Keratinocyte (primary cell): ENCODE results near the gene KCND2. TPM values are rescaled to one million over a fixed set of nuclear protein-coding genes. Genes with fewer than 3 reads are reported as not detected.

ENCODE experiments used
- DNase-seq: peaks from one replicate; pipeline ENCODE4 v3.0.0-alpha.2; 2011; ENCODE audit warnings: low read depth, missing footprints, low spot score
- FAIRE-seq: peaks from 2 replicates; lab custom pipeline; 2011; peaks lifted over from hg19 to GRCh38; lab: Jason Lieb, UNC
- H2AFZ ChIP-seq: 2 replicates; pipeline ENCODE4 v1.6.0; 2012; ENCODE audit warnings: low read length, control low read depth, inconsistent platforms; ENCODE audit not compliant: control insufficient read depth
- H3K27ac ChIP-seq: 2 replicates; pipeline ENCODE4 v1.5.1; 2011; ENCODE audit warnings: low read length; ENCODE audit not compliant: control insufficient read depth, insufficient read depth
- H3K27me3 ChIP-seq: 3 replicates; pipeline ENCODE4 v1.6.0; 2011; ENCODE audit warnings: low read length; ENCODE audit not compliant: control insufficient read depth, insufficient read depth; ENCODE audit errors: extremely low read depth
- H3K36me3 ChIP-seq, 2 experiments: 2 replicates in 1 of 2; 3 replicates in 1 of 2; pipeline ENCODE4 v1.5.1; 2011; ENCODE audit warnings: low read length in 2 of 2, mild to moderate bottlenecking in 1 of 2; ENCODE audit not compliant: control insufficient read depth in 2 of 2, insufficient read depth in 2 of 2; ENCODE audit errors: extremely low read depth in 1 of 2
- H3K4me1 ChIP-seq: 3 replicates; pipeline ENCODE4 v1.5.1; 2011; ENCODE audit warnings: low read length; ENCODE audit not compliant: control insufficient read depth, insufficient read depth; ENCODE audit errors: extremely low read depth
- H3K4me2 ChIP-seq: 3 replicates; pipeline ENCODE4 v1.6.0; 2011; ENCODE audit warnings: low read depth, low read length; ENCODE audit not compliant: control insufficient read depth, insufficient read depth; ENCODE audit errors: extremely low read depth
- H3K4me3 ChIP-seq, 3 experiments: fragments of 200-600 bp in 1 of 3; sonication (generic) in 1 of 3; 2 replicates in 2 of 3; 3 replicates in 1 of 3; pipeline ENCODE4 v1.5.1; 2011 to 2016; ENCODE audit warnings: low read length in 3 of 3, mild to moderate bottlenecking in 3 of 3, control low read depth in 2 of 3, inconsistent platforms in 1 of 3, low read depth in 1 of 3, mixed read lengths in 1 of 3, mixed run types in 1 of 3, moderate library complexity in 1 of 3; ENCODE audit not compliant: control insufficient read depth in 2 of 3, insufficient read depth in 2 of 3; ENCODE audit errors: extremely low read depth in 1 of 3
- H3K79me2 ChIP-seq: 2 replicates; pipeline ENCODE4 v1.6.0; 2012; ENCODE audit warnings: low read length; ENCODE audit not compliant: control insufficient read depth, insufficient read depth
- H3K9ac ChIP-seq: 3 replicates; pipeline ENCODE4 v1.6.0; 2011; ENCODE audit warnings: low read length; ENCODE audit not compliant: control insufficient read depth, insufficient read depth; ENCODE audit errors: extremely low read depth
- H3K9me1 ChIP-seq: 3 replicates; pipeline ENCODE4 v1.6.0; 2011; ENCODE audit warnings: low read length; ENCODE audit not compliant: control insufficient read depth, insufficient read depth; ENCODE audit errors: extremely low read depth
- H3K9me3 ChIP-seq: 2 replicates; pipeline ENCODE4 v1.5.1; 2012; ENCODE audit warnings: low read depth, low read length; ENCODE audit not compliant: control insufficient read depth
- H4K20me1 ChIP-seq: 3 replicates; pipeline ENCODE4 v1.6.0; 2011; ENCODE audit warnings: low read length; ENCODE audit not compliant: control insufficient read depth, insufficient read depth; ENCODE audit errors: extremely low read depth
- EZH2 ChIP-seq: IDR thresholded peaks from one replicate; pipeline ENCODE4 v1.6.1; 2012; ENCODE audit warnings: inconsistent platforms, mild to moderate bottlenecking, low read length, moderate library complexity
- dilution Hi-C: fragments of 300-500 bp; cut with MboI; formaldehyde crosslinking; loops from one replicate; pipeline ENCODE4 v1.7.0; 2020; ENCODE audit warnings: low sequenced_read_pairs; ENCODE audit not compliant: extremely low pct_ligation_motif_present
- polyA plus RNA-seq, 5 experiments: library from polyadenylated mRNA; depleted of rRNA in 3 of 5; stranded (reverse) in 3 of 5; stranded (forward) in 1 of 5; unstranded in 1 of 5; fragments of >200 nt; gene quantifications; 1 replicate in 1 of 5; 2 replicates in 3 of 5; 3 replicates in 1 of 5; pipeline versions ENCODE4 v1.2.1 to v1.2.3, GENCODE V29; 2011 to 2012; ENCODE audit warnings: missing spikeins in 2 of 5, low read depth in 1 of 5, low replicate concordance in 1 of 5
- small RNA-seq, 3 experiments: library from RNA; depleted of rRNA; stranded (forward); fragments of <200 nt; gene quantifications; one replicate each; pipeline ENCODE3, GENCODE V24; 2012; ENCODE audit warnings: low read depth in 3 of 3, low replicate concordance in 1 of 3; ENCODE audit not compliant: insufficient read length in 3 of 3
- TF ChIP-seq, protein P1 (sequence below), 3 experiments: IDR thresholded peaks in 1 of 3; conservative IDR thresholded peaks in 1 of 3; optimal IDR thresholded peaks in 1 of 3; 2 replicates in 2 of 3; 3 replicates in 1 of 3; pipeline versions ENCODE3 to v1.5.1; 2011; ENCODE audit warnings: low read length in 3 of 3, mild to moderate bottlenecking in 3 of 3, moderate library complexity in 2 of 3, control low read depth in 1 of 3, inconsistent platforms in 1 of 3; ENCODE audit not compliant: insufficient read depth in 2 of 3; ENCODE audit errors: extremely low read depth in 1 of 3

Gene KCND2
- polyA plus RNA-seq, 1 donor (not counting 4 experiments of a cell fraction or from before 2014, with no cell fraction given), result not detected

DNA sequence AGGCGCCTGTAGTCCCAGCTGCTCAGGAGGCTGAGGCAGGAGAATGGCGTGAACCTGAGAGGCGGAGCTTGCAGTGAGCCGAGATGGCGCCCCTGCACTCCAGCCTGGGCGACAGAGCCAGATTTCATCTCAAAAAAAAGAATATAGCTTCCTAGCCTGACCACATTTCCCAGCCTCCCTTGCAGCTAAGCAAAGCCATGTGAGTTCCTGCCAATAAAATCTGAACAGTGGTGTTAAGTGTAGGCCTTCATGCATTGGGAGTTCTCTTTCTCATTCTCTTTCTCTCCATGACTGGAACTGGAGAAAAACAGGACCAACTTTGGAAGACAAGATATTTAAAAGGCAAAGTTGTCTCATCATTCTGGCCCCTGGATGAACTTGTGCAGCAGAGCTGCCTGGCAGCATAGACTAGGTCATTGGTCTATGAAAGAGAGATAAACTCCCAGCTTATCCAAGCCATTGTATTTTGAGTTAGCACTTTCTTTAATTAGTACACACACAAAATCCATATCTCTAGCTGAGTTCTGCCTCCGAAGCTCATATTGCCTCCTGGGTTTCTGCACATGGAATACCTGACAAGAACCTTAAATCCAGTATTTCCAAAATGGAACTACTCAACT, 524.2 kb downstream of the KCND2 start:
- Histone ChIP-seq H3K36me3 (no peaks in the 10 kb centered on the region), H3K4me3 (no peak overlapping the region), H3K9me3 (no peaks in the 10 kb centered on the region), H3K9ac (no peak overlapping the region), H3K4me1 (no peaks in the 10 kb centered on the region), H3K27me3 (no peaks in the 10 kb centered on the region), H3K9me1 (no peaks in the 10 kb centered on the region), H3K27ac (no peak overlapping the region), H3K4me2 (no peak overlapping the region), H4K20me1 (no peaks in the 10 kb centered on the region), H2AFZ (no peak overlapping the region), H3K79me2 (no peaks in the 10 kb centered on the region)
- DNase-seq (no peak), FAIRE-seq (no peak)
- TF ChIP-seq, protein P1, sequence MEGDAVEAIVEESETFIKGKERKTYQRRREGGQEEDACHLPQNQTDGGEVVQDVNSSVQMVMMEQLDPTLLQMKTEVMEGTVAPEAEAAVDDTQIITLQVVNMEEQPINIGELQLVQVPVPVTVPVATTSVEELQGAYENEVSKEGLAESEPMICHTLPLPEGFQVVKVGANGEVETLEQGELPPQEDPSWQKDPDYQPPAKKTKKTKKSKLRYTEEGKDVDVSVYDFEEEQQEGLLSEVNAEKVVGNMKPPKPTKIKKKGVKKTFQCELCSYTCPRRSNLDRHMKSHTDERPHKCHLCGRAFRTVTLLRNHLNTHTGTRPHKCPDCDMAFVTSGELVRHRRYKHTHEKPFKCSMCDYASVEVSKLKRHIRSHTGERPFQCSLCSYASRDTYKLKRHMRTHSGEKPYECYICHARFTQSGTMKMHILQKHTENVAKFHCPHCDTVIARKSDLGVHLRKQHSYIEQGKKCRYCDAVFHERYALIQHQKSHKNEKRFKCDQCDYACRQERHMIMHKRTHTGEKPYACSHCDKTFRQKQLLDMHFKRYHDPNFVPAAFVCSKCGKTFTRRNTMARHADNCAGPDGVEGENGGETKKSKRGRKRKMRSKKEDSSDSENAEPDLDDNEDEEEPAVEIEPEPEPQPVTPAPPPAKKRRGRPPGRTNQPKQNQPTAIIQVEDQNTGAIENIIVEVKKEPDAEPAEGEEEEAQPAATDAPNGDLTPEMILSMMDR (optimal IDR thresholded peaks at IDR 0.05 in 1 of 3, IDR thresholded peaks at IDR 0.05 in 1 of 3, conservative IDR thresholded peaks at IDR 0.05 in 1 of 3; ENCODE audit: extremely low read depth in 1 of 3, insufficient read depth in 2 of 3, low read length in 3 of 3), result no peak
- TF ChIP-seq EZH2, result no peak
- dilution Hi-C loops, result no loop called here

DNA sequence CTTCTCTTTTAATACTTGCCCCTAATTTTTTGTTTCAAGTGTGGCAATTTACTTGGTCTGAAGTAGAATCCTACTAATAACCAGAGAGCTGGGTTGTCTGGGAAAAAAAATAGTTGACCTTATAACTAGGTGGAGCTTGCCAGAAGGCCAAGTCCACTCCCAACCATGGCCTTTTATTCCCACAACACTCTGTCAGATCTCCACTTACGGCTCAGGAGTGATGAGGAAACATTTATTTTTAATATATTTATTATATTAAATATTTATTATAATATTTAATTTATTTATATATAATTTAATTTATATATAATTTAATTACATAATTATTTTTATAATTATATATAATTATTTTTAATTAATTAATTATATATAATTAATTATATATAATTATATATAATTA, 526.2 kb downstream of the KCND2 start:
- Histone ChIP-seq H3K4me3 (no peak overlapping the region), H2AFZ (no peak overlapping the region), H3K4me1 (no peaks in the 10 kb centered on the region), H3K4me2 (no peak overlapping the region), H3K9me1 (no peaks in the 10 kb centered on the region), H3K36me3 (no peaks in the 10 kb centered on the region), H3K9me3 (no peaks in the 10 kb centered on the region), H4K20me1 (no peaks in the 10 kb centered on the region), H3K79me2 (no peaks in the 10 kb centered on the region), H3K27ac (no peak overlapping the region), H3K27me3 (no peaks in the 10 kb centered on the region), H3K9ac (no peak overlapping the region)
- TF ChIP-seq EZH2, result no peak
- TF ChIP-seq, protein P1 (optimal IDR thresholded peaks at IDR 0.05 in 1 of 3, IDR thresholded peaks at IDR 0.05 in 1 of 3, conservative IDR thresholded peaks at IDR 0.05 in 1 of 3; ENCODE audit: extremely low read depth in 1 of 3, insufficient read depth in 2 of 3, low read length in 3 of 3), result no peak
- FAIRE-seq (no peak), DNase-seq (no peak)
- dilution Hi-C loops, result no loop called here

Small RNA genes within 50 kb of the gene (small RNA-seq; reads per million reads assigned to genes)
- gene RNU6-581P, result 0 reads per million in 3 experiments
